Central memory CD4-positive, alpha-beta T cell (primary cell): Measurements from ENCODE around the gene ENKUR.

Source experiments
- DNase-seq: peaks from one replicate; pipeline ENCODE4 v3.0.0; 2022

ENKUR gene

DNA sequence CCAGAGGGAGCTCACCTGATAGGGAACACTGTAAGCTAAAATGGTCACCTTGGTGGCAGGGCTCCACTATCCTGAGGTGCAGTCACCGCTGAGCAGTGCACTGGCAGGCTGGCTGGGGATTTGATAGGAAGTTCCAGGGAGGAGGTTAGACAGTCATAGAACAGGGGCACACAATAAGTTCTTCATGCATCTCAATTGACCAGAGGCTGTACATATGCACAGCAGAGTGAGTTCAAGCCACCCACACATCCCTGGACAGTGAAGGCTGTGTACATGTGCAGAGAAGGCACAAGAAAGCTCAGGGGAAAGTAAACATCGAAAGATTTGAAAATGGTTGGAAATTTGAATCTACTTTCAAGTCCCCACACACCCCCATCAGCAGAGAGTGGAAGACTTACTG lies 77.4 kb downstream of the ENKUR start:
- DNase-seq = no peak

DNA sequence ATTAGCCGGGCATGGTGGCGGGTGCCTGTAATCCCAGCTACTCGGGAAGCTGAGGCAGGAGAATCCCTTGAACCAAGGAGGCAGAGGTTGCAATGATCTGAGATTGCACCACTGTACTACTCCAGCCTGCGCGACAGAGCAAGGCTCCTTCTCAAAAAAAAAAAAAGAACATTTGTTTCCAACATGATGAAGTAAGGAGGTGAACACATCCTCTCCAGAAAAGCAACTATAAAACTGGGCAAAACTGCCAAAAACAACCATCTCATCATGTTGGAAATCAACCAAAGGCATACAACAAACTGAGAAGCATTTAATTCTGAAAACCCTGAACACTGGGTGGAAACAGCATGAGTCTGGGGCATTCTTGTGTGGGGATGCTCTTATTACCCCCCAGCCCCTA lies 77.9 kb downstream of the ENKUR start:
- DNase-seq = no peak

DNA sequence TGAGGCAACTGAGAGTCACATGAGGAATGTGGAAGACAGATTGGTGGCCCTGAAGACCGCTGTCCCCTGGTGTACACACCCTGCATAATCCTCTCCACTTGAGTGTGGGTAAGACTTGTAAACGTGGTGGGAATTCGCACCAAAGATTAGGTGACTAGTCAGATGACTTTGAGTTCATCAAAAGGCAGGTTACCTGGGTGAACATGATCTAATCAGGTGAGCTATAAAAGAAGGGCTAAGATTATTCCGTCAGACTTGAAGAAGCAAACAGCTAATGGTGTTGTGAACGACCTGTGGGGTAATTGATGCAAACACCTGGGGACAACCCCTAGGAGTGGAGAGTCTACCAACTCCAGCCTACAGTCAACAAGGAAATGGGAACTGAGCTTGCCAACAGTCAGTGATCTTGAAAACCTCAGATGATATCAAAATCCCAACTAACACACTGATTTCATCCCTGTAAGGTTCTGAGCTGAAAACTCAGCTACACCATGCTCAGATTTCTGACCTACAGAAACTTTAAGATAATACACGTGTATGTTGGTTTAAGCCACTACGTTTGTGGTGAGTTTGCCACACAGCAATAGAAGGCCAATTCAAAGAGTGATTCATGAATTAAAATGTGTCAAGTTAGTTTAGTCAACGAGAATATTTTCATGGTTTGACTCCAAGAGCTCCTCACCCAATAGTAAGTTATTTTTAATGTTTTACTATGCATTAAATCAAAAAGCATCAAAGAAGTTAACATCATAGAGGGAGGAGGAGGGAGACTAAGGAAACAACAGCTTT lies 80.3 kb downstream of the ENKUR start:
- DNase-seq = no peak
